GM04504 (cell line): ENCODE data around the gene NIM1K.
A peak's percentile ranks its signal among the peaks of the same experiment; 100 is the strongest.
"Not testable (repeated sequence)": the region's sequence is repeated elsewhere in the genome, so short reads cannot be mapped to it uniquely, and the experiment has no call there.

Experiments
- DNase-seq: peaks from one replicate; pipeline ENCODE4 v3.0.0-alpha.2; 2012; ENCODE audit warnings: low read depth

The NIM1K gene

DNA sequence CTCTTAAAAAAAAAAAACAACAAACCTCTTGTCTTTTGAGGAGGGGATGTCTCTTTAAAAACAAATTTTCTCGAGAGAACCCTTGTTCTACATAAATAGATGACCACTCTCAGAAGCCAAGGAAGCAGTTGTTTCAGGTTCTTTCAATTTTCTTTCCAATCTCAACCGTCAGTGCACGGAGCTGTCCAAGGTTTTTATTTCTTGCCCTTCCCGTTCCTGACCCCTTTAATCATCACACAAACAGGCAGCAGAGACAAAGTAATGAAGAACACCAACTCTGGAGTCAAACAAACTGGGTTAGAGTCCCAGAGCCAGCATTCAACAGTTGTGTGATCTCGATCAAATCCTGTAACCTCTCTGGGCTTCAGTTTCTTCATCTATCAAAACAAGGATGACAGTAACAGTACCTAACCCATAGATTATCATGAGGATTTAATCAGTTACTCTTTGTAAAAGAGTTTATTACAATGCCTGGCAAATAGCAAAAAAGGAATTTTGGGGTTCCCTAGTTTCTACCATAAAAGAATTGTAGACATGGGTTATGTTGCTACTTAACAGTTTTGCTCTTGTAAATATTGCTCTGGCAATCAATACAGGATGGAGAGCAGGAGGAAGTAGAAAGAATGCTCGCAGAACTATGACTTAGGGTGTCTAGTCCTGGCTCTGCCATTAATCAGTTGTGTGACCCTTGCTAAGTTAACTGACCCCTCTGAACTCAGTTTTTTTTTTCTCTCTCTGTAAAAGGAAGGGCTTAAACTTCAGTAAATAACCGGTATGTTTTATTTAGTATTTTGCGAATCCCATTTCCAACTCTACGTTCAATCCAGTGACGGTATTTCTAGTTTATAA, 1.0 kb upstream of the NIM1K start:
- DNase-seq = no peak

DNA sequence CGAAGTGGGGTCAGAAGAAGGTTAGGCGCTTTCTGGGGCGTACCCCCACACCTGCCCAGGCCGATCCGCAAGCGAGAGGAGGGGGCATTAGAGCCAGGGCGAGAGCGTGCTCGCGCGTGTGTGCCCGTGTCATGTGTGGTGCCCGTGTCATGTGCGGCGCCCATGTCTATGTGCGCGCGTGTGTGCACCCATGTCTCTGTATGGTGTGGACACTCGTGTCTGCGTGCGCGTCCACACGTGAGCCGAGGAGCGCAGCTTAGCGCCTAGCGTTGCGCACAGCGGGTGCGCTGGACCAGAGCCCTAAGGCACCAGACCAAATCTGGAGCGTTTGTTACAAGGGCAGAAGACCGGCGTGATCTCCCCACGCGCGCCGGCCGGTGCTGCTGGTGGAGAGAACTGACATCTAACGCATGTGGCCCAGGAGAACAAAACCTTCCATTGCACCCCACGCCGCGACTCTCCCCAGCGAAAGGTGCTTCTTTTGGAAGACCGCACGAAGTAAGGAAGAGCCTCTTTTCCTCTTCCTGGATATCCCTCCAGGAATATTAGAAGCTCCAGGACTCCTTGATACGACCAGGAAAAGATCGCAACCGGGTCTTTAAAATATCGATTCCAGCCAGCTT, 644 bp downstream of the NIM1K start:
- DNase-seq = no peak

DNA sequence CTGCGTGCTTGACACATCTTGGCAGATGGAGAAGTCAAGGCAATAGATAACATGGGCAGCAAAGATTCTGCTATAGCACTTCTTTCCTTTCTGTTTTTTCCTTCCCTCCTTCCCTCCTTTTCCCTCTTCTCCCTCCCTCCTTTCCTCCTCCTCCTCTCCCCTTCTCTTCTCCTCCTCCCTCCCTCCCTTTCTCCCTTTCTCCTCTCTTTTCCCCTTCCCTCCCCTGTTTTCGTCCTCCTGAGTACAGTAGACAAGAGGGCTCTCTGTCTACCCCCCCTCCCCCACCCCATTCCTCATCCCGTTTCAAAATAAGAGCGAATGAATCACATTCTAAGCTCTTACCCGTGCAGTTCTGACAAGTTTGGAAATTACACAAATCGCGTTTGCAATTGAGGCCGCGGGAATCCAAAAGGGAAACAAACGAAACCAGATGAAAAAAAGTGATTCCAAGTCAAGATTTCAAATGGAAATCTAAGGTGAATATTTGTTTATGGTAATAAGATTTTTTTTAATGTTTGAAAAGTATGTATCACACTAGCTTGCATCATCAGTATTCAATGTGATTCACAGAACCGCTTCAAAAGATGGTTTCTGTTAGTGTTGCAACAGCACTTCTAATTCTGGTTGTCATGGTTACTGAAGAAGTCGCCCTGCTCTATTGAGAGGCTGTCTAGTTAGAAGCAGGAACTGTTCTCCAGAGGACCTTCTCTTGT, 1.3 kb downstream of the NIM1K start:
- peak; percentile 84 for DNase-seq

DNA sequence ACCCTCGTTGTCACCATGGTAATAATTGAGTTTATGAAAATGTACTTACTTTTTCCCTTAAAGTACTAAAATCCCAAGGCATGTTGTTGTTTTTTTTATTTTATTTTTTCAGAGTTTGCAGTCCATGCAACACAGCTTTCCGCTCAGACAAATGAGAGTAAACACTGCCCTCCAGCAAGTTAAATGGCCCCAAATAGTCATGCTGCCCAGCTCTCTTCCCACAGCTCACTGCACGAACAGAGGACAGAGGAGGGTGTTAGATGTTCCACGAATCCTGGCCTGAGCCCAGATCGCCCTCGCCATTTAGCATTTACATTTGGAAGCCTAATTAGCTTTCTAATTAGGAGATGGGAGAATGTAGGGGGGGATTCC, 1.9 kb downstream of the NIM1K start:
- DNase-seq = no peak

DNA sequence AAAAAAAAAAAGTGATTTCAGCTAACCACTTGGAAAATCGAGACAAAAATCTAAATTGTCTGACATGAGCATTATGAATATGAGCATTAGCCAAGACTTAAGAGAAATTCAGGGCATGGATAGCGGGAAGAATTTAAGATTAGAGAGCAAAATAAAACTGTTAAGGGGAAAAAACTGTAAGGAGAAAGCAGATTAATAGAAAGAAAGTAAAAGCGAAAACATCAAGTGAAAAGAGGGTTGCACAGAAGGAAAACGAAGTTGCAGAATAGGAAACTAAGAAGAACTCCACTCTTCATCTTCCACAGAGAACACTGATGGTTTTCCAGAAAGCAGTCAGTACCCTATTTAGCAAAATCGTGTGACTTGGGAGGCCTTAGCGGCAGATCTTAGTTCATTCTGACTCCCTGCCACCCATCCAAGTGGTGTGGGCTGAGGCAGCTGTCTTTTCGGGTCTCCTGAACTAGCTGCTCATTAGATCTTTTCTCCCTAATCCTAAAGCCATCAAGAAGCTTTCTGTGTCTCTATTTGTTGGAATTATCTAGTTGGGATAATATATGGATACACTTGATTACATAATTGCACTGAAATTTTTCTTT, 3.7 kb downstream of the NIM1K start:
- DNase-seq = no peak

DNA sequence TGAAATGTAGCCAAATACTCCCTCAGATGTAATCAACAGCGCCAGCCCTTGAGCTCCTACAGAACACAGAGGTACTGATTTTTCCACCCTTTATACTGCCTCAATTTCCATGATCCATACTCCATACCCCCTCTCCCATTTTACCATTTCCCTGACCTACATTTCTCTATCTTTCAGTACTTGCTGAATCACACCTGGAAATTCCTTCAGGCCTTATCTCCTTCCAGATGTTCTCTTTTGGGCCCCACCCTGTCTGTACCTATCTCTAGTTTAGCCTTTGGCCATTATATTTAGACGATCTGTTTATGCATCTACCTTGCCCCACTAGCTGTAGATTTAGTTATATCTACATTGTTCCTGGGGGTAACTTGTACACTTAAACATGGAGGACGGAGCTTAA, 5.5 kb downstream of the NIM1K start:
- DNase-seq = no peak

DNA sequence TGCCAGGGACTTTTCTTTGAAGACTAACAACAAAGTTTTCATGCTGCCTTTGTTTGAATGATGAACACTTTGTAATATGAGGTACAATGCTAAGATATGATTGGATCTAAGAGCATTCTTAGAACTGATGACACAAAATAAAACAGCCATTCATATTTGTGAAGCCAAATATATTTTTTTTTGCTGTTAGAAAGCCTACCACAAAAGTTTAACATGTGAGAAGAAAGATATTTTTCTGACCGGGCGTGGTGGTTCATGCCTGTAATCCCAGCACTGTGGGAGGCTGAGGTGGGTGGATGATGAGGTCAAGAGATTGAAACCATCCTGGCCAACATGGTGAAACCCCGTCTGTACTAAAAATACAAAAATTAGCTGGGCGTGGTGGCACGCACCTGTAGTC, 9.4 kb downstream of the NIM1K start:
- DNase-seq = not testable (repeated sequence)

DNA sequence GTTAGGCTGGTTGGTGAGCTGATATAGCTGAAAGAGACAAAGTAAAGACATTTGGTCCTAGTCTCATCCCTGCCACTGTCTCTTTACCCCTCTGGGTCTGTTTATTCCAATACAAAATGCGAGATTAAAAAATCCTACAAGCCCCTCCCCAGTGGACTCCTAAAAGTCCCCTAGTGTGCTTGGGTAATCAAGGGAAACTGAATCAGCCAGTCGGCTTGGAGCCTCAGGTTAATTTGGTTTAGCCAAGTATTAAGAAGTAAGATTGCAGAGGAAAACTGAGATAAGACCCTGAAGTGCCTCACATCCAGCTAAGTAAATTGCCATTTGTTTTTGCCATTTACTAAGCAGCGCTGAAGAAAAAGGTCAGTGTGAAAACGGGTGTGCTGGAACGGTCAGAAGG, 10.4 kb downstream of the NIM1K start:
- DNase-seq = no peak

DNA sequence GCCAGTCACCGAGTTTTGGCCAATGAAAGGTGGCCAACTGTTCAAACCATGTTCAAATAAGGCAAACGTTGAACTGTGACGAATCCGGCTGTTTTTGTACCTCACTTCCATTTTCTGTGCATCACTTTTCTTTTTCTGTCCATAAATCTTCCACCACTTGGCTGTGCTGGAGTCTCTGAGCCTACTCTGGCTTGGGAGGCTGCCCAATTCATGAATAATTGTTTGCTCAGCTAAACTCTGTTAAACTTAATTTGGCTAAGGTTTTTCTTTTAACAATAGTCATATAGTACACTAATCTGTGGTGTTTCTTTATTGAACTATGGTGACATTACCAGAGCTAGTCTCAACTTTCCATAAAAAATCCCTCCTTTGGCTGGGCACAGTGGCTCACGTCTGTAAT, 11.3 kb downstream of the NIM1K start:
- peak; percentile 3 for DNase-seq

DNA sequence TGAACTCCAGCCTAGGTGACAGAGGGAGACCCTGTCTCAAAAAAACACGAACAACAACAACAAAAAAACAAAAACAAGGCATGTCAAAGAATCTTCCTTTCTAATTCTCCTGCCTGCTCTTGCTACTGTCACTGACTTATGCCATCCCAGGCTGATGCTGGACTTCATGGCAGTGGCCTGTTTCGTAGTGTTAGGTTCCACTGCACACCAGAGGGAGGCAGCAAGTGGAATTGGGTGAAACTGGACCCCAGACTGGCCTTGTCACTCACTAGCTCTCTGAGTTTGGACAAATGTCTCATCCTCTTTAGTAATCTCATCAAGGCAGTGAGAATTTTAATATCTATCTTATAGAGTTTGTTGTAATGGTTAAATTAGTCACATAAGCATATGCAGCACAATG, 12.9 kb downstream of the NIM1K start:
- DNase-seq = no peak

DNA sequence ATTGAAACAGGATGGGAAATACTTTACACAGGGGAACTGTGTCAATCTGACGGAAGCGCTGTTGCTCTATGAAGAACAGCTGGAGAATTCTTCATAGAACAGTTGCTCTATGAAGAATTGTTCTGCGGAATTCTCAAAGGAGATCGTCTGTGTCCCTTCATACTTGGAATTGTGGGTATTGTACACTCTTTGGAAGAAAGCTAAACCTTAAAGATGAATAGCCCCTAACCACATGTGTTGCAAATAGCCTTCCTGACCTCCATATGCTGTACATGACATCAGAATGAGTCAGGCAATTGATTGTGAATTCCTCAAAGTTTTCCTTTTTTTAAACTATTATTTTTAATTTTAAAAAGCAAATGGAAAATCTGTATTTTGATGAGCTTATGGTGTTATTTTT, 15.6 kb downstream of the NIM1K start:
- DNase-seq = no peak

DNA sequence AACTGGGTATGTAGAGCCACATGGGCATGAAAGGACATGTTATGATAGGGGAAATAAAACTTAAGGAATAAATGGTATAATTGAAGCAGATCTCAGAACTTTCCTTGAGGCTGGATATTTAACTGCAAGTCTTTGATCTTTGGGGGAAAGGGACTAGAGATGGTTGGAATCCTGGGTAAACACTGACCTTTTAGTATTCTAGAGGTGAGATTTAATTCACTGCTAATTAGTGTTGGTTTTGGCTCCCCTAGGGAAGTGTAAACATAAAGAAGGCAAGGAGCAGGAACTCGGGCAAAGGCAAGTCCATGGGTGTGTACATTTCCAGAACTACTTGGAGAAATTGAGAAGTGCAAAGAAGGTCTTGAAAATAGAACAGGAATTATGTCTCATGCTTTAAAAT, 16.6 kb downstream of the NIM1K start:
- DNase-seq = no peak

DNA sequence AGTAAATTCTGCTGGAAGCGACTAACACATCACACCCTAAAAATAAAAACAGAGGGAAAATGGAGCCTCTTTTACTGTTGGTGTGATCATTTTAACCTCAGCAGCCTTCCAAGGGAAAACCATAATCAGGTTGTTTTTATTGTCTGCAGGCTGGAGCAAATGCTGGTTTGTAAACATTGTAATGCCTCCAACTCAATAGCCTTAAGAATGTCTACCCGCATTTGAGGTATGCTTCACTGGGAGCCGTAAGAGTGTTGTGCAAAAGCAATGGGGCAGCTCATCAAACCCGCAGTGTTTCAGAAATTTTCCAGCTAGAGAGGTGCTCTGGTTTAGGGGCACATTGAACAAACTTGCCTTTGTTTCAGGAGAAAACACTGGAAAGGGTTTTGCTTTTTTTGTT, 17.0 kb downstream of the NIM1K start:
- no peak for DNase-seq

DNA sequence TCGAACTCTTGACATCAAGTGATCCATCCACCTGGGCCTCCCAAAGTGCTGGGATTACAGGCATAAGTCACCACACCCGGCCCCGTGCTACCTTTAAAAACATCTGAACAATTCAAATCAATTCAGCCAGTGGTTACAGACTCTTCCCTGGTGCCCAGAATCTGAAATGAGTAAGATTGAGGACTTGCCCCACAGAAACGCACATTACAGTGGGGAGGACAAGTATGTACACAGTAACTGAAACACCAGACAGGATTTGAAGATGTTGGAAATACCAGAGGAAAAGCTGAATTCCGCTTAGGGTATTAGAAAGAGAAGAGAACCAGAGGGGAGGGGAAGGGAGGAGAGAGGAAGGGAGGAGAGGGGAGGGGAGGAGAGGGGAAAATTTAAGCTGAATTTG, 17.8 kb downstream of the NIM1K start:
- no peak for DNase-seq

DNA sequence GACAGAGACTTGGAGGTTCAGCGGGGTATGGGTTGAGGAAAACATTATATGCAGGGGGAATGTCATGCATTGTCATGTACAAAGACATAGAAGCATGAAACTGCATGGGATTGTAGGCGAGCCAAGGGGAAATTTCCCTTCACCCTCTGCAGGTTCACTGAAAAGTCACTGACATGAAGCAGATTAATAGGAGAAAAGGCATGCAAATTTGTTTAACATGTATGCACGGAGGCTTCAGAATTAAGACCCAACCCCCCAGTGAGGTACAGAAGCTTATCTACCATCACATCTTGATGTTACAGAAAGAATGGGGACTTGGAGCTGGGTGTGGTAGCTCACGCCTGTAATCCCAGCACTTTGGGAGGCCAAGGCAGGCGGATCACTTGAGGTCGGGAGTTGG, 18.5 kb downstream of the NIM1K start:
- no peak for DNase-seq

DNA sequence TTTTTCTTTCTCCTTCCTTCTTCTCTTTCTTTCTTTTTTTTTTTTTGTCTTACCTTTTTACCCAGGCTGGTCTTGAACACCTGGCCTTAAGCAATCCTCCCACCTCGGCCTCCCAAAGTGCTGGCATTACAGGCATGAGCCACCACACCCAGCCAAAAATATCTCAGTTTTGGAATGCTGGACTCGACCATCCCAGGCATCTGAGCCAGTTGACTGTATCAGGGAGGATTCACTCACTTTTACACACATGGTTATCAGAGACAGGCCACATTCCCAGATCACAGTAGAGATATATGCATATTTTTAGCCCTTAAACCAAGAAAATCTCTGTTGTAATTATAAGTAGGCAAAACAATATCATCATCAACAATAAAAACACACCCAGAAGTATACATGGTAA, 21.9 kb downstream of the NIM1K start:
- no peak for DNase-seq

DNA sequence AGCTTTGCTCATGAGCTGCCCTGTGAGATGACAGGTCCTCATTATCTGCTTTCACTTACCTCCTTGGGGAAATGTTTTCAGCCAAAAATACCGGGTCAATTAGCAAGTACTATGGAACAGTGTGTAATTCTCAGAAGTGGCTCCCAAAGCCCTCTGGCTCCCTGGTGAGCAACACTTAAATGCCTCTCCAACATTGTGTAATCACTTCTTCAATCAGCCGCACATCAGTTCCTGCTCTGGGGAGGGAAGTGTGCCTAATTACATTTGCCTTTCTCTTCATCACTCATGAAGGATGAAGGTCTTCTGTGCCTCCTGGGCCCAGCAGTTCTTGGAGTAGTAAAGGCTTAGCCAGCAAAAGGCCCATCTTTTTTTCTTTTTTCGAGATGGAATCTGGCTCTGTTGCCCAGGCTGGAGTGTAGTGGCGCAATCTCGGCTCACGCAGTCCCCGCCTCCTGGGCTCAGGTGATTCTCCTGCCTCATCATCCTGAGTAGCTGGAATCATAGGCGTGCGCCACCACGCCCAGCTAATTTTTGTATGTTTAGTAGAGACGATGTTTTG, 23.1 kb downstream of the NIM1K start:
- no peak for DNase-seq

DNA sequence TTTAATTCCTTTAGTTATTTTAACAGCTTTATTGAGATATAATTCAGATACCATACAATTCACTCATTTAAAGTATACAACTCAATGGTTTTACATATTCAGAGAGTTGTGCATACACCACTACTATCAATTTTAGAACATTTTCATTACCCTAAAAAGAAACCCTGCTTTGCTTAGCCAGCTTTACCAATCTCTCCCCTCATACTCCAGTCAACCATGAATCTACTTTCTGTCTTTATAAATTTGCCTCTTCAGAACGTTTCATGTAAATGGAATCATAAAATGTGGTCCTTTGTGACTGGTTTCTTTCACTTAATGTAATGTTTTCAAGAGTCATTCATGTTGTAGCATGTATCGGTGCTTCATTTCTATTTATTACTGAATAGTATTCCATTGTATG, 24.9 kb downstream of the NIM1K start:
- no peak for DNase-seq

DNA sequence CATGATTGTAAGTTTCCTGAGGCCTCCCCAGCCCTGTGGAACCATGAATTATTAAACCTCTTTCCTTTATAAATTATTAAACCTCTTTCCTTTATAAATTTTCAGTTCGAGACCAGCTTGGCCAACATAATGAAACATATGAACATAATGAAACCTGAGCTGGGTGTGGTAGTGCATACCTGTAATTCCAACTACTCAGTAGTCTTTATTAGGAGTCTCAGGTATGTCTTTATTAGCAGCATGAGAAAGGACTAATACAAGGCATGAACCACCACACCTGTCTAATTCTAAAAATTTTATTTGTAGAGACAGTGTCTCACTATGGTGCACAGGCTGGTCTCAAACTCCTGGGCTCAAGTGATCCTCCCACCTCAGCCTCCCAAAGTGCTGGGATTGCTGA, 27.1 kb downstream of the NIM1K start:
- no peak for DNase-seq

DNA sequence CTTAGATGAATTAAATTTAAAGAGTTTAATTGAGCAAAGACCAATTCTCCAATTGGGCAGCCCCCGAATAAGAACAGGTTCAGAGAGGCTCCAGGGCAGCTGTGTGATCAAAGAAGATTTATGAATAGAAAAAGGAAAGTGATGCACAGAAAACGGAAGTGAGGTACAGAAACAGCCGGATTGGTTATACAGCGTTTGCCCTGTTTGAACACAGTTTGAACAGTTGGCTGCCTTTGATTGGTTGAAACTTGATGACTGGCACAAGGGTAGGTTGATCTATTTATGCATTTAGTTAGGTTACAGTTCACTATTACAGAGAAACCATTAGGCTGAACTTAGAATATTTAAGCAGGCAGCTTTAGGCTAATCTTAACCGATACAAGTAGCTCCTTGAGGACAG, 29.5 kb downstream of the NIM1K start:
- DNase-seq = no peak

DNA sequence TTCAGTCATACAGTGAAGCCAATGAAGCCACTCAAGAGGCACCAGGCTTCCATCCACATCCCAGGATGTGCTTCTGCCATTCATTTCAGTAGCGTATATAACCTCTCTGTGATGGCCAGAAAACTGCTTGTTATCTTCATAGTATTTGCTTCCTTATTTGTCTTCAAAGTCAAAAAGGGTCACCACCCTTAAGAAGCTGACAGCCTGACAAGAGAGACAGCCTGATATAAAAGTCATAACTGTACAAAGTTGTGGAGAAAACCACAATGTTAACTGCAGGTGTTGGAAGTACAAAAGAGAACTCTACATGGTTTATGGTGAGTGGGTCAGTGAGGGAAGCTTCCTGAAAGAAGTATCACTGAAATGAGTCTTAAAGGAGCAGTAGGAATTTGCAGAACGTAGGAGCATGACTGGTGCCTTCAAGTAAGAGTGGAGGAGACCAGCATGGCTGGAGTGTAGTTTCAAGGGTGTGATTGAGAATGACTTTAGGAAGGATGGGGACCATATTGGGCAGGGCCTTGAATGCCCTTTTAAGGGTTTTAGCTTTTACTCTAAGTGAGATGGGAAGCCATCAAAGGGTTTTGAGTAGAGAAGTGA, 33.7 kb downstream of the NIM1K start:
- no peak for DNase-seq

DNA sequence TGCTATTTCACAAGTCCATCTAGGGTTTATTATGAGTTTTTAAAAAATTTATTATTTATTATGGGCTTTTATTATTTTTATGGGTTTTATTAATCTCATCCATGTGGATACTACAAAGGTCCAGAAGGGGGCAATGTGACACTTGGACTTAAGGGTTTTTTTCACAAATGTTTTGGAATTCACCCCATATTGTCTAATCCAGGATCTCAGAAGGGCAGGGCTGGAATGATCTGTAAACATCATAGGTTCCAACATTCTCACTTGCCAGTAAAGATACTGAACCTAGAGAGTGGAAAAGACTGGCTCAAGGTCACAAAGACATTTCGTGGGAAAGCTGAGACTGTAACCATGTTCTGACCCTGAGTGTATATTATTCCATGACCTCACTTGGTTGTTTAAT, 35.6 kb downstream of the NIM1K start:
- DNase-seq = no peak
